Ascending aorta (tissue), 2 donors: ENCODE results near the gene MGP. TPM values are rescaled to one million over a fixed set of nuclear protein-coding genes. Genes with fewer than 3 reads are reported as not detected.

Experiments
- DNase-seq, 2 donors: peaks; one replicate each; pipeline ENCODE4 v3.0.0-alpha.2; 2019; ENCODE audit warnings: low spot score in 2 of 2
- H3K27ac ChIP-seq, 2 donors: fragments of 200-600 bp; sonication (generic); one replicate each; pipeline ENCODE4 v1.5.1; 2016 to 2017; ENCODE audit warnings: mild to moderate bottlenecking in 1 of 2
- H3K27me3 ChIP-seq: fragments of 200-600 bp; sonication (generic); one replicate; pipeline ENCODE4 v1.5.1; 2017
- H3K36me3 ChIP-seq, 2 donors: fragments of 200-600 bp; sonication (generic); one replicate each; pipeline ENCODE4 v1.5.1; 2016
- H3K4me1 ChIP-seq, 2 donors: fragments of 200-600 bp; sonication (generic); one replicate each; pipeline ENCODE4 v1.5.1; 2016 to 2017; ENCODE audit warnings: mild to moderate bottlenecking in 1 of 2
- H3K4me3 ChIP-seq, 2 donors: fragments of 200-600 bp; sonication (generic); one replicate each; pipeline ENCODE4 v1.5.1; 2016 to 2017; ENCODE audit warnings: mild to moderate bottlenecking in 1 of 2
- H3K9me3 ChIP-seq, 2 donors: fragments of 200-600 bp; sonication (generic); one replicate each; pipeline ENCODE4 v1.5.1; 2016
- CTCF ChIP-seq, 3 experiments: fragments of 200-600 bp in 2 of 3; fragments of 450-650 bp in 1 of 3; sonication (generic) in 2 of 3; IDR thresholded peaks; one replicate each; pipeline ENCODE4 v1.5.1; 2016 to 2019; ENCODE audit warnings: antibody characterized with exemption in 3 of 3, mild to moderate bottlenecking in 1 of 3, moderate library complexity in 1 of 3
- intact Hi-C: fragments of 100-400 bp; cut with DNase I; formaldehyde crosslinking; loops from one replicate; pipeline ENCODE4 v1.15.1; 2023
- total RNA-seq: library from RNA; depleted of rRNA; stranded (reverse); fragments of >200 nt; gene quantifications from one replicate; pipeline ENCODE4 v1.1.0, GENCODE V29; 2016

The MGP gene
- total RNA-seq, 1 donor from 2014 or later: 3,618 TPM

GRCh38 chr12:14839262-14839661 is 46.4 kb downstream of the MGP start:
- Histone ChIP-seq H3K4me1 (peaks cover 4 to 30% of the 10 kb centered on the region in 2 donors), H3K27ac (no peak overlapping the region), H3K27me3 (no peaks in the 10 kb centered on the region), H3K9me3 (no peaks in the 10 kb centered on the region), H3K4me3 (no peak overlapping the region), H3K36me3 (no peaks in the 10 kb centered on the region)
- no peak for DNase-seq
- intact Hi-C loops: no loop called here
- TF ChIP-seq CTCF (IDR thresholded peaks at IDR 0.05): no peak

- Histone ChIP-seq H3K4me3 (peak overlapping the region in 1 of 2 donors; percentile 14), H3K4me1 (peaks cover 4 to 12% of the 10 kb centered on the region in 2 donors), H3K27ac (peak overlapping the region in 1 of 2 donors; percentile 50), H3K9me3 (no peaks in the 10 kb centered on the region), H3K27me3 (no peaks in the 10 kb centered on the region), H3K36me3 (no peaks in the 10 kb centered on the region)
- no peak for DNase-seq
- intact Hi-C loops: no loop called here
- TF ChIP-seq CTCF (IDR thresholded peaks at IDR 0.05): no peak
These were observed 49.1 kb downstream of the MGP start for GRCh38 chr12:14836336-14837210.

- Histone ChIP-seq H3K9me3 (no peaks in the 10 kb centered on the region), H3K27ac (no peak overlapping the region), H3K27me3 (no peaks in the 10 kb centered on the region), H3K36me3 (no peaks in the 10 kb centered on the region), H3K4me3 (no peak overlapping the region), H3K4me1 (peaks cover 0 to 2% of the 10 kb centered on the region in 2 donors)
- no peak for TF ChIP-seq CTCF (IDR thresholded peaks at IDR 0.05)
- intact Hi-C loops: no loop called here
- DNase-seq: no peak
These were observed 51.1 kb downstream of the MGP start for GRCh38 chr12:14834509-14834908.

GRCh38 chr12:14833952-14834351 is 51.7 kb downstream of the MGP start:
- H3K4me1 ChIP-seq: peaks cover 0 to 2% of the 10 kb centered on the region in 2 donors
- H3K9me3 ChIP-seq: no peaks in the 10 kb centered on the region
- no peak for DNase-seq
- no peak overlapping the region for H3K4me3 ChIP-seq
- intact Hi-C loops: no loop called here
- H3K27ac ChIP-seq: no peak overlapping the region
- no peak for TF ChIP-seq CTCF (IDR thresholded peaks at IDR 0.05)
- no peaks in the 10 kb centered on the region for H3K27me3 ChIP-seq
- no peaks in the 10 kb centered on the region for H3K36me3 ChIP-seq

GRCh38 chr12:14833336-14833735 is 52.3 kb downstream of the MGP start:
- intact Hi-C loops: no loop called here
- Histone ChIP-seq H3K4me3 (no peak overlapping the region), H3K27ac (no peak overlapping the region), H3K27me3 (no peaks in the 10 kb centered on the region), H3K36me3 (no peaks in the 10 kb centered on the region), H3K4me1 (peaks cover 0 to 2% of the 10 kb centered on the region in 2 donors), H3K9me3 (no peaks in the 10 kb centered on the region)
- TF ChIP-seq CTCF (IDR thresholded peaks at IDR 0.05): no peak
- no peak for DNase-seq

Other genes with a start within 250 kb of the MGP start
- not detected for gene GUCY2C, start 189.3 kb downstream of the MGP start, total RNA-seq
- gene WBP11, start 82.4 kb downstream of the MGP start, total RNA-seq: 6.7 TPM
- gene C12orf60, start 82.2 kb downstream of the MGP start, total RNA-seq: not detected
- 2.1 TPM for gene SMCO3, start 71.7 kb downstream of the MGP start, total RNA-seq
- gene ART4, start 42.3 kb downstream of the MGP start, total RNA-seq: 40.4 TPM
- gene ERP27, start 52.7 kb upstream of the MGP start, total RNA-seq: not detected
- gene ARHGDIB, start 75.7 kb upstream of the MGP start, total RNA-seq: 87.1 TPM
- not detected for gene PDE6H, start 87.2 kb upstream of the MGP start, total RNA-seq